Fibroblast of skin of back (primary cell): ENCODE measurements around the gene CFAP57.

Experiments used
- DNase-seq: peaks from one replicate; pipeline ENCODE4 v3.0.0-alpha.2; 2013

Gene CFAP57

DNA sequence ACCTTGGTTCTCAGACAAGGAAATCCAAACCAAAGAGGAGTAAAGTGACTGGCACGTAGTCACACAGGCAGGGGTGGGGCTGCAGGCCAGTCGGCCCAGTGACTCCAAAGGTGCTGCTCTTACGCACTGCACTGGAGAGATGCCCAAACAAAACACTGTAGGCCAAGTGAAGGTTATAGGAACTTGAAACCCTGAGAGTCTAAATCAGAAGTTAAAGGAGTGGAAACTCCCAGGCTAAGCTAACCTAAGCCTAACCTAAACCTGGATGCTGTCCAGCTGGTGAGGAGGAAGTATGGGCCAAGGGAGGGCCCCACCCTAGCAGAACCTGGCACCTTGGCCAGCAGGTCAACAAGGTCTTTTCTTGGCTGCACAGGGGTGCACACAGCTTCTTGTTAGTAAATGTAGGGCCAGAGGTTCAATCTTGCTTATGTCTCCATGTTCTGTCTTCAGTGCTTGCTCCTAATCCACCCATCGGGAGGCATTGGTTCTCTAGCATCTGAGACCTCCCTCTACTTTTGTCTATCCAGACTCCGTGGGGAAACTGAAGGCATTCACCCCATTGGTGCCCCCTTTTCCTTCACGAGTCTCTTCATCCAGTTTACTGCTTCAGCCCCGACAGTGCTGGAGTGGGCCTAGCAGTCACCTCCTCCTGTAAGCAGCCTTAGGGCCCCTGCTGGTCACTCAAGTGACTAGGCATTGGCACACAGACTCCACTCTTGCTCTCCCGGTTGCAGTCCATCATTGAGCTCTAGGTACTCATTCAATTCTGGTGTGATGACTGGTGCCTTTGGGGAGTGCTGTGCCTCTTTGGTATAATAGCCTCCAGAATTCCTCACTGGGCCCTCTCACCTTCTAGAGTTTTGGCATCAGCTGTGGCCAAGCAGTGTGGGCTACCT is 84.8 kb downstream of the CFAP57 start:
- no peak for DNase-seq

DNA sequence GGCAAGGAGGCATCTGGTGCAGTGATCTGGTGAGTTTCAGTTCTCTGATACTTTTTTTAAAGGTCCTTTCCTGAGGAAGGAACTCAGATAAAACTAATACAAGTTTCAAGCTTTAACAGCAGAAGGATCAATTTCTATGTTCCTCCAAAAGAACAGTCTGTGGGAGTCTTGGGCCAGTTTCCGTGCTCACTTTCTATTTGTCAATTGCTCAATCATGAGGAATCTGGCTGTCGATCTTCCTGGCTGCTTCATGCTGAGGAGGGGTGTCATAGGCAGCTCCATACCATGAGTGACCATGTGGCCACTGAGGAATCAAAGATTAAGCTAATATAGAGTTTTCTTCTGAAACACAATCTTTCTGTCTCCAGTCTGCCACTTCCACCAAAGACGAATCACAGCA is 86.2 kb downstream of the CFAP57 start:
- DNase-seq: no peak

DNA sequence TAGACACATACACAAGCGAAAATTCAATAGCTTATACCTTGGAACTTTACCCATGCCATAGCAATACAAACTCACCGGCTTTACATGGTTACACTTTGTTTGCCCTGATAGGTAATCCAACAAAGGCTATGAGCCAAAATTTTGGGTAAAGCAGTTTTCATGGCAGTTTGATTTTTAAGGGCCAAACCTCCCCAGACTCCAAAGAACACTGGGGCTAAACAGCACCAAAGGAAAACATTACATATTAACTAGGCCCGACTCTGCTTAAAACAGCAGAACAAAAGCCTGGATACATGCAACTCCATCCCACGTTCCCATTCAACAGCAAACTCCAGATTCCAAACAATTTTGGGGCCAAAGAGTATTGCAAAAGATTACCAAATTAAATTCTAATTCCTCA is 93.3 kb downstream of the CFAP57 start:
- no peak for DNase-seq

DNA sequence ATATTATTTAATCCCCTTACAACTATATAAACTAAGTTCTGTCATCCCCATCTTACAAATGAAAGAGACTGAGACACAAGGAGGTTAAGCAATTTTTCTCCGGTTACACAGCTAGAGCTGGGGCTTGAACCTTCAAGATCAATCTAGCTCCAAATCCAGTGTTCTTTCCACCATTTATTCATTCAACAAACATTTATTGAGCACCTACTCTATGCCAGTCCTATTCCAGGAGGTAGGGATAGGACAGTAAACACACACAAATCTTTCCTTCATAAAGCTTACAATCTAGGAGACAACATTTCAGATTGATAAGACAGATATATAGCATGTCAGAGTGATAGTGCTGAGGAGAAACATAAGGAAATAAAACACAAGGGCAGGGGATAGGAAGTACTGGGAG is 94.8 kb downstream of the CFAP57 start:
- DNase-seq: no peak

DNA sequence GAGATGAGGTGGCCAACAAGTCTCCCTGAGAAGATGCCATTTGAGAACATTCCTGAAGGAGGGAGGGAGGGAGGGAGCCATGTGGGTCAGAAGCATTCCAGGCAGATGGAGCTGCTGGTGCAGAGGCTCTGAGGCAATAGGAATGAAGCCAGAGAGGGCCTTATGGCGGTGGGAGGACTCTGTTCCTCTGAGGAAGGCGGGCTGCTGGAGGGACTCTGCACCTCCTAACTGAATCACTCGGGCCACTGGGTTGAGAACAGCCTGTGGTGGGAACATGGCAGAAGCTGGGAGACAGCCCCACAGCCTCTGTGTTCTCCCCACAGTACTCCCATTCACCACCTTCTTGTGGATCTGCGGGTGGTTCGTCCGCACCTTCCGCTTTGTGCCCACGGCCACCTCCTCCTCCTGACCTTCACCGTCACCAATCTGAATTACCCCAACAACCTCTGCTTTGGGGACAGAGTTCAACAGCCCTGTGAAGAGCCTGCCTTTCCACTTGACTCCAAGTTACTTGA is 95.2 kb downstream of the CFAP57 start:
- peak; percentile 79 for DNase-seq

DNA sequence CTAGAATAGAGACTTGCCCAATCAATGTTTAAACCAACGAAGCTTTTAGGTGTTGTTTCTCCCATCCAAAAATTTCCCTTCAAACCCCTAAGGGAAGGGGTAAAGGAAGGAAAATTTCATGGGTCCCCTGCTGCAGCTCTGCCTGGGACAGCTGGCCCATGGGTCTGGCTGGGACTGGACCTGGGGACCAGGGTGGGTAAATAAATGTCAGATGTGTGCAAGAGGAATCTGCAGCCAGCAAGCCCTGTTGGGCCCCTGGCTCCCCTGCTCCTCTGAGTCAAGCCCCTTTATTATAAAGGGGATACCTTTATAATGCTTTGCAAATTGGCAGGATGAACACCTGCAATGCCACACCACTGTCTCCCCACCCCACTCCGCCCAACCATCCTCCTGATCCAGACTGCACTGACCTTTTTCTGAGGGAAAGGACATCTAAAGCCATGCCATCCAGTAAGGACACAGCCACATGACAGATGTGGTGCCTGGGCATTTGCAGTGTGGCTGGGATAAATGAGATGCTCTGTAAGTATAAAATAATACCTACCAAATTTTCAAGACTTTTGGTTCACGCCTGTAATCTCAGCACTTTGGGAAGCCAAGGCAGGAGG is 95.8 kb downstream of the CFAP57 start:
- no peak for DNase-seq

DNA sequence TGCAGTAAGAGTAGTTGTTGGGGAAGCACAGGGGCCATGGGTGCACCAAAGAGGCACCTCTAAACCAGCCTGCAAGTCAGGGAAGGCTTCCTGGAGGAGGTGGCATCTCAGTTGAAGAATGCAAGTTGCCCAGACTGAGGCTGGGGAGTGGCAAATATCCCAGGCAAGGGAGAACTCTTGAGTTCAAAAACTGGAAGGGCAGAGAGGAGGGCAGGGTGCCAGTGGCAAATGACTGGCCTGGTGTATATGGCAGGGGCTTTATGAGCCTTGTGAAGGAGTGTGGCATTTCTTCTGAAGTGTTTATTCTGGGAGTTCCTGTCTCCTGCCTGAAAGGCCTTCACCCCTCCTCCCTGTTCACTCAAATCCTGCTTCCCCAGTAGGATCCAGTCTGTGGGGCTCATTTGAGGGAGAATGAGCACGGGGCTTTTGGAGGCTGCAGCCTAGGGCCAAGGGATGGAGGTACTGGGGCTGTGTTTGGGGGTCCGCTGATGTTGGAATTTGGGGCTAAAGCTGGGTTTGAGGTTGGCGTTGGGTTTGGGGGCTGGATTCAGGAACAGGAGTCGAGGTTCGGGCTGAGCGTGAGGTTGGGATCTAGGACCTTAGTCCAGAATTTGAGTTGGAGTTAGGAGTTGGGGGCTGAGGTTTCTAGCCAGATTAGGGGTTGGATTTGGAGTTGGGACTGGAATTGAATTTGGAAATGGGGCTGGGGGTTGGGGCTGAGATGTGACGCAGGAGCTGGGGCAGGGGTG is 97.7 kb downstream of the CFAP57 start, which contains the start of gene TMEM125:
Gene TMEM125 (plus strand): TSS at position 357 of the 749 bp plus-strand sequence. CDS start 2,740 bp downstream, outside the sequence.
- DNase-seq: no peak

DNA sequence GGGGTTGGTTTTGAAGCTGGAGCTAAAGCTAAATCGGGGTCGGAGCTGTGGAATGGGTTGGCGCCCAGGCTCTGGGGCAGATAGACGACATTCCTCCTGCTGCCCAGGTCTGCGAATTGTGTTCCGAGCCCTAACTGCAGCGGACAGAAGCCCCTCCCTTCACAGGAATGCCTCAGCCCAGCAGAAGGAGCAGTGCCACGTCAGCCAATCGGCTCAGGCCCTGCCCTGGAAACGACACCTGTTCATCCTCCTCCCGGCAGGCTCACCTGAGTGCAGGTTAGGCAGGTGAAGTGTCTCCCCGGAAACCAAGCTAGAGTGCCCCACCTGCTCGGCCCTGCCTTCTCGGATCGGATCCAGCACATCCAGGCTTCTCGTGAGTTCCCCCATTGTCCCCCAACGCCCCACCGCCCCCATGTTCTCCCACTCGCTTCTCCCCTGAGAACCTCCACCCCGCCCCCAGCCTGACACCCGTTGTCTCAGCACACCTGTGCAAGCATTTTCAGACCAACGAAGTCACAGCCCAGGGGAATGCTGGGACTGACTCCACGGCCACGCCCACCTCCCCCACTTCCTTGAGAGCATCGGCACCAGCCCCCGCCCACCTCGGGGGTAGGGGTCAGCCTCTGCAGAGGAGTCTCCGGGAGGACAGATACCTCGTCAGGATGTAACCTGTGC is 98.4 kb downstream of the CFAP57 start:
- no peak for DNase-seq

DNA sequence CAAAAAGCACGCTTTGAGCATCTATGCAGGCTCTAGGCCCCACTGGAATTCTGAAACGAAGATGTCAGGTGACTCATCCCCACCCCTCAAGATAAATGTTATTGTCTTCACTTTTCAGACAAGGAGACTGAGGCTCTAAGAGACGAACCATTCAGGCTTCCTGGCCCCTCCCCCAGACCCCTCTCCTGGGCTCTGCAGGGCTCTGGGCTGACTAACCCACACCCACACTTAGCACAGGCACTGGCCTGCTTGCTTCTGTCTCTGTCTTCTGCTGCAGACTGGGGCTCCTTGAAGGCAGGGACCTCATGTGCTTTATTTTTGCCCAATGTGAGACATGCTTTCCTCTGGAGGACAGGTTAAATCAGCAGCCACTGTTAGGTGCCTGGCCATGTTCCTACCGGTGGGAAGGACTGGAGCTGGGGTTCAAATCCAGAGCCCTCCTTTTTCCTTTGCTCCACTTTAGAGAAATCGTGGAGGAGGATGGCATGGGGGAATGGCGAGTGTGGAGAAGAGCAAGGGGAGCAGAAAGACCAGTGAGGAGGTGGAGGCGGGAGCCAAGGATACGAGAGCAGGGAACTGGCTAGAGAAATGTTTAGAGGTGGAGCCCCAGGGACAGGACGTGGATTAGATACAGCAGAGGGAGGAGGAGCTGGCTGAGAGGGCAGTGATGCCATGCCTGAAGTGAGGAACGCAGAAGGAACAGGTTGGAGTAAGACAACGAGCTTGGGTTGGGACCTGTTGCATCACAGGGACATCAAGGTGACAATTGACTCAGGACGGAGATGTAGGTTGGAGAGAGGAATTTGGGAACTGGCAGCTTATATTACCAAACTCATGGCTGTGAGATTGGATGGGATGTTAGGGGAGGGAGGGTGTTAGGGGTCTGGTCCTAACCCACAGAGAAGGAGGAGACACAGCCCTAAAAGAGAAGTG is 99.3 kb downstream of the CFAP57 start:
- DNase-seq: no peak

DNA sequence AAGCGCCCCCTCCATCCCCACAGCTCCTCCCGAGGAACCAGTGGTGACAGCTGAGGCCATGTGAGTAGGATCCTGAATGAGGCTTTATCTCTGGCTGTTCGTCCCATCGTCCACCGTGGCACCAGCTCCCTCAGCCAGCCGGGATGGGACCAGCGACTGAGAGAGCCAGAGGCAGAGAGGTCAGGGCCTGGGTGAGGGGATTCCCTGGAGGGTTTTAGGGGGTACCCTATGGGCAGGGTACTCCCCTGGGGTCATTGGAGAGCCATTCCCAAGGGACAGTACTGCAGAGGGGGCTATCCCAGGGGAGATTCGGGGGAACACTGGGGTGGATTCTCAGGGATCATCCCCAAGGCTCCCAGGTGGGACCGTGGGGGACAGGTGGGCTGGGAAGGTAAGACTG is 100.0 kb downstream of the CFAP57 start:
- no peak for DNase-seq

DNA sequence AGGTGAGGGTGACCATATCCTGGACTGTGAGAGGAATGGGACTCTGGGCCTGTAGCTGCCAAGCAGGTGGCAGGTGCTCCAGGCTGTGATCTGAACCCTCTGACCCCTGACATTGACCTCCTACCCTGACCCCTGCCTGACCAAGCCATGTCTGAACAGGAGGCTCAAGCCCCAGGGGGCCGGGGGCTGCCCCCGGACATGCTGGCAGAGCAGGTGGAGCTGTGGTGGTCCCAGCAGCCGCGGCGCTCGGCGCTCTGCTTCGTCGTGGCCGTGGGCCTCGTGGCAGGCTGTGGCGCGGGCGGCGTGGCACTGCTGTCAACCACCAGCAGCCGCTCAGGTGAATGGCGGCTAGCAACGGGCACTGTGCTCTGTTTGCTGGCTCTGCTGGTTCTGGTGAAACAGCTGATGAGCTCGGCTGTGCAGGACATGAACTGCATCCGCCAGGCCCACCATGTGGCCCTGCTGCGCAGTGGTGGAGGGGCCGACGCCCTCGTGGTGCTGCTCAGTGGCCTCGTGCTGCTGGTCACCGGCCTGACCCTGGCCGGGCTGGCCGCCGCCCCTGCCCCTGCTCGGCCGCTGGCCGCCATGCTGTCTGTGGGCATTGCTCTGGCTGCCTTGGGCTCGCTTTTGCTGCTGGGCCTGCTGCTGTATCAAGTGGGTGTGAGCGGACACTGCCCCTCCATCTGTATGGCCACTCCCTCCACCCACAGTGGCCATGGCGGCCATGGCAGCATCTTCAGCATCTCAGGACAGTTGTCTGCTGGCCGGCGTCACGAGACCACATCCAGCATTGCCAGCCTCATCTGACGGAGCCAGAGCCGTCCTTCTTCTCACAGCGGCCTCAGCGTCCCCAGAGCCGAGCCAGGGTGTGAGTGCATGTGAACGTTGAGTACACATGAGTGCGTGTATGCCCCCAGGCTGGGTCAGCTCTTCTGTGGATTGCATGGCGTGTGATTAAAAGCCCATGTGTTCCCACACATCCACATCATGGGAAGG is 100.7 kb downstream of the CFAP57 start:
- no peak for DNase-seq

DNA sequence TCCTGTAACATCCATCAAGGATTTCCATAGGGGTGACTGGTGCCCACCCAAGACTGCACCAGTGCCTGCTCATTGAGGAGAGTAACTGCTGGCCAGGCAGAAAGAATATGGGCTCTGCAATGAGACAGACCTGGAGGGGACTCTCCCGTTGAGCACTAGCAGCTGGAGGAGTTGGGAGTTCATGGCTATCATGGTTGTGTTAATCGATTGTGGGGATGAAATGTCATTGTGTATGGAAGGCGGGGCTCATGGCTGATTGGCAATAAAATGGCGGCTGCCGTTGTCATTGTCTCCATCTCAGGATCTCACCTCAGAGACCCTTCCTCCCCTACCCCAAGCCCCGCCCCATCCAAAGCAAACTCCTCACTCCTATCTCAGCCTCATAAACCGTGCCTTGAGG is 101.6 kb downstream of the CFAP57 start:
- DNase-seq: no peak

DNA sequence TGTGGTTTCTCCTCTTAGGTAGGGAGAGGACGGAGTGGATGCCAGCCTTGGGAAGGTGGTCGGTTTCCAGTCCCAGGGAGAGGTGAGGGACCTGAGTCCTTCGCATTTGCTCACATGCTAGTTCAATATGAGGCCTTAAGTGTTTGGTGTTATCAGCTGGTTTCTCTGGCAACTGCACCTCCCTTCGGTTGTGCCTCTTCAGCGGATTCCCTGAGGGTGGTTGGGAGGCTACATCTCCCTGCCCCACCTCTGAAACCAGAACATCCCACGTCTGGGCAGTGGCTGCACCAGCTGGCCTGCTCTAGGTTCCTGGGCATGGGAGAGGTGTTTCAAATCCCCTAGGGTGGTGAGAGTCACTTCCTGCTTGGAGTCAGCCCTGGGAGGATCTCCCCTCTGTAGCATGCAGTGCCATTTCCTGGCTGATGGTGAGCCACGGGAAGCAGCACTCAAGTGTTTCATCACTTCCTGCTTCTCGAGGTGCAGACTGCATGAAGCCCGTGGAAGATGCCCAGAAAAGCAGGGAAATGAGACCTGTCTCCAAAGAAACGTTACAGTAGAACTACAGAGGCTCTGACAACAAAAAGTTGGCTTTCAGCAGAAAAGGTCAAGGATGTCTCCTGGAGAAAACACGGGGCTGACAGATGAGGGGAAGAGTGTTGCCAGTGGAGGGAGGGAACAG is 102.1 kb downstream of the CFAP57 start:
- DNase-seq: peak; percentile 73

DNA sequence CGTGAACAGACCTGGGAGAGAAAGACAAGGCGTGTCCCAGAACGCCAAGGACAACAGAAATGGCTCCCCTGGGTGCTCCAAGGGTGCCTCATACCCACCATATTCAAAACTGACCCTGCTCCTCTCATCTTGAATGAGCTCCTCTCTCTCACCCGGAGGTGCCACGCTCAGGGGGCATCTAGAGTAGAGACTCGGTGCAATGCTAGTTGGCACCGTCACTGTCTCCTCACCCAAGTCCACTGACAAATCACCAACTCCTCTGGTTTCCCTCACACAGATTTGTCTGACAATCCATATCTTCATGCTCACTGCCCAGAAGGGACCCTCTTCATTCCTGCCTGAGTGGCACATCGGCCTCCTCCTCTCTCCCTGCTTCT is 102.7 kb downstream of the CFAP57 start:
- no peak for DNase-seq

DNA sequence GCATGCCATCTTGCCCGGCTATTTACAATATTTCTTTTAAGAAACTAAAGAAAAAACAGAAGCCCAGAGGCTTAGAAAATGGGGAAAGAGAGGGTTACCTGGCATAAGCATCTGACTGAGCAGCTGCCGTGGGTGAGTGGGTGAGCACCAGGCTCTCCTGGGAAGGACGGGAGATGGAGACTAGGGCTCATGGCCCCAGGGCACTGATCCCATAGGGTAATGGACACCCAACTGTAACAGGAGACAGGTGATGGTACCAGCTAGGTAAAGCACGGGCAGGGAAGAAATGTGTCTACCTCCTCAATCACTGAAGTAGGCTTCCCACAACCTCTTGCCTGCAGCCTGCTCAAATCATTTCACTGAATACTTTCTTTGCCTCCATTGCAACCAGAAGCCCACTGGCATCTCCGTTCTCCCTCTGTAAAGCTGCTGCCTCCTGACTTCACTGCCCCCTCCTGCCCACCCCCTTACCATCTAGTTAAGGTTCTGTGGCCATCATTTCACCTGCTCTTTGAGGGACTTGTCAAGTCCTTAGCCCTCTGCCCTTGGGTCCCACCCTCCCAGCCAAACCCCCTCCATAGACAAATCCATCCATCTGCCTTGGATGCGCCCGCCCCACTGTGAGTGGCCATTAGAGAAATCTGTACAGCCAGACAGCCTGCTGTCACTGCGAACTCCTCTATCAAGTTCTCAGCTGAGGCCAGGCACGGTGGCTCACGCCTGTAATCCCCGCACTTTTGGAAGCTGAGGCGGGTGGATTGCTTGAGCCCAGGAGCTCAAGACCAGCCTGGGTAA is 103.9 kb downstream of the CFAP57 start:
- DNase-seq: no peak

DNA sequence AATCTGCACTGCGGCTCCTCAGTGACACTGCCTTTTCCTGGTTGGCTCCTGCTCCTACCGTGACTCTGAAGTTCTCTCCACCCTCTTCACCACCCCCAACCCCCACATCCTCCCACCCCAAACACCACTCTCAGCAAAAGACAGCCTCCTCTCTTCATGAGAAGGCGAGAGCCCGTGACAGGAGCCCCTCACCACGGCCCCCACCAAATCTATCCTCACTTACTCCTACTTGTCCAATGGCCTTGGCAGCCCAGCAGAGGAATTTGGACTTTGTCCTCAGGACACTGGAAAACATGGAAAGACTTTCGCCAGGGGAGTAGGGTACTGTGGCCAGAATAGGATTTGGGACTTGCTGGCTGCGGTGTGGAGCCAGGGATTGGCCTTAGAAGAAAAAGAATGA is 104.5 kb downstream of the CFAP57 start:
- no peak for DNase-seq

DNA sequence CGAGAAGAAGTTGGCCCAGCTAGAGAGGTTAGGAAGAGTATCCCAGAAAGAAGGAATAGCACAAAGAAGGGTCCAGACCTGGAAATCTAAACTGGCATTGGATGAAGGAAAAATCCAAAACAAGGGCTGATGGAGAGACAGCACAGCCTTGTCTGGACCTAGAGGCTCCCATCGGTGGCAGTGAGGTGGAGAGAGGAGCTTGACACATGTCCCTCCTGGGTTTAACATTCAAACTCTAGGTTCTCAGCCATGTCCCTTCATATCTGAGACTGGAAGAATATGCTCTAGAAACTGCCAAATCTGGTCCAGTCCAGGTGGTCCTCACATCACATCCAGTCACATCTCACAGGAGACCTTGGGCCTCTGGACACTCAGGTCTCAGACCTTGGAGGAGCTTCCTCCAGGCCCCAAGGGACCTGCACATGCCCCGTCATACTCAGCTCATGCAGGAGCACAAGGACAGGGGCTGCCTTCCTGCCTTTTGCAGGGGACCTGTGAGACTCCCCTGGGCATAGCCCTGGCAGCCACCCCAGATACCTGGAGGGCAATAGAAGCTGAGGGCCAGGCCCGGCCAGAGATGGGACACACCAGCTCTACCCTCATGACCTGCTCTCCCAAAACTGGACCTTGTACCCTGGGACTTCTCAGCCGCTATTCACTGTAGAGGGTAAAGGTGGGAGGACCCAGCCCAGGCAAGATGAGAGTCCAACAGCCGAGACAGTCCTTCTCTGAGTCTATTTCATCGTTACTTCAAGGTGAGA is 105.2 kb downstream of the CFAP57 start:
- DNase-seq: no peak

DNA sequence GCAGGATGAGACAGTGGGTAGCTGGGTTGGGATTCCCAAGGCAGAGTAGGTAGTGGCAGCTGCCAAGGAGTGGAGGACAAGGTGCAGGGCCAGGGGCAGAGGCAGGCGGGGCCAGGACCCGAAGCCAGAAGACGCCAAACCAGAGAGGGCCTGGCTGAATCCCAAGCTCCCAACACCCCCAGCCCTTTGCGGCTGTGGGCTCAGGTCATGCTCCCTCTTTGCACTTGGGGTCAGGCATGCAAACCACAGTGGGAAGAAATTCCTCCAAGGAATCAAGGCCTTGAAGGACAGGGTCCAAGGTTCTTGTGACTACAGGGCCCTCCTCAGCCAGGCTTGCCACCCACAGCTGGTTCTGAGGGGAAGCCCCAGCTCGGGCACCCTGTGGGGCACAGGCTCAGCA is 107.0 kb downstream of the CFAP57 start:
- DNase-seq: no peak
